GM15510 (cell line): ENCODE results near the gene OR10G2.

ENCODE experiments used
- POLR2A ChIP-seq: IDR thresholded peaks from 3 replicates; pipeline ENCODE4 v1.6.1; 2011; ENCODE audit warnings: borderline replicate concordance; ENCODE audit not compliant: insufficient read length; ENCODE audit errors: extremely low read depth

Gene OR10G2, protein sequence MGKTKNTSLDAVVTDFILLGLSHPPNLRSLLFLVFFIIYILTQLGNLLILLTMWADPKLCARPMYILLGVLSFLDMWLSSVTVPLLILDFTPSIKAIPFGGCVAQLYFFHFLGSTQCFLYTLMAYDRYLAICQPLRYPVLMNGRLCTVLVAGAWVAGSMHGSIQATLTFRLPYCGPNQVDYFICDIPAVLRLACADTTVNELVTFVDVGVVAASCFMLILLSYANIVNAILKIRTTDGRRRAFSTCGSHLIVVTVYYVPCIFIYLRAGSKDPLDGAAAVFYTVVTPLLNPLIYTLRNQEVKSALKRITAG

DNA sequence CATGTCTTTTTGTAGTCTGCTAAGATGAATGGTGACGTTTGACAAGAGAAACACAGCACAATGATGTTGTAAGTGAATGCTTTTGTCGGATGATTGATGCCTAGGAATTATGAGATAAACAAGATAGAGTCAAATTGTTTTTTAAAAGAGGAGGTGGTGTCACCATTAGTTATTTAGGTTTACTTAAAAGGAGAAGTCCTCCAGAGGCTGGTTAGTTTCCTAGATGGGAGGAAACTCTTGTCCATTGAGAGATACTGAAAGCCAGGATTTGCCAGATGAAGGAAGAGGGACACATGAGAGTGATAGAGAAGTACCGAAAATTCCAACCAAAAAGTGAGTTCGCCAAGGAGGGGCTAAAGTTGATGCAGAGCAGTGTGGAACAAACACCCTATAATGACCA lies at the start of gene OR10G2:
TSS of gene OR10G2 (minus strand) at position 101 of the 400 bp plus-strand sequence. CDS start at position 3, 98 bp downstream.
- TF ChIP-seq POLR2A, result no peak

DNA sequence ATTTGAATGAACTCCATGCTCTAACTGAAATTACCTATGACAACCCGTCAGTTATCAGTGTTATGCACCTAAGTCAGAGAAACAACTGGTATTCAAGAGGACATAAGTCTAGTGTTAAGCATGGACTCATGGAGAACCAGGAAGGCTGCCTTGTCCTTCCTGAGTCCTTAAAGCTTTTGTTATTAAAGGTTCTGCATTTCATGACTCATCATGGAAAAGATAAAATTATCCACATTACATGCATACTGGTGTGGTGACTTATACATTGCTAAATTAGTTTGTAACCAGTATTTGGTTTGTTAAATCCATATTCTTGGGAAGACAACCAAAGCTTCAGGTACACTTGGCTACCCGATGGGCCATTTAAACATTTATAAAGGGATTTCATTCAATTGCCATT lies 45.3 kb upstream of the OR10G2 start:
- TF ChIP-seq POLR2A, result no peak

DNA sequence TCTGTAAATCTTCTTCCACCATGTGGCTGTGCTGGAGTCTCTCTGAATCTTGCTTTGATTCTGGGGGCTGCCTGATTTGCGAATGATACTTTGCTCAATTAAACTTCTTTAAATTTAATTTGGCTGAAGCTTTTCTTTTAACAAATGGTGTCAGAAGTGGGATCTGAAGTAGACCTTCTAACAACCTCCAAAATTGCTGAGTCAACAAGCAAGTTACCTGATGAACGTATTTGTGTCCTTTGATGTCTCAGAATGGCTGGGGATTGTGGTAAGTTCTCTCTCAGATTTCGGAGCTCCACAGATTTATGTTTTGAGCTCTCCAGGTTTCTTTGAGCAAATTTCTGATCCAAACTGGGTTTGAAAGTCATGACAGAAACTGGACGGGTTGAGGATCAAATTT lies 40.8 kb upstream of the OR10G2 start:
- no peak for TF ChIP-seq POLR2A

DNA sequence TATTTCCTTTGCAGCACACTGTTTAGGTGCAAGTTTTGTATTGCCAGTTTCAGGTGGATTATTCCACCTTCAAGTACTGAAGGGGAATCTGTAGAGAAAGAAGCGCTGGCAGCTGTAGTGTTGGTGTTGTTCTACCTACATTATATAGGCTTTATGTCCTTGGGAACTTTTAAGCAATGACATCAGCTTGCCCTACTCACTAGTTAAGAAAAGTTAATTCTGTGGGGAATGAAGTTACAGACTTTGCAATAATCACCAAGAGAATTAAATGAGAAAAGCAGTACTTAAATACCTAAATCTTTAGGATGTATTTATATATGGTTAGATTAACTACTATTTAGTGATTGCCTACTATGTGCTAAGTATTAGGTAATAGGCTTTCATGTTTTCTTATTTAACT lies 39.0 kb upstream of the OR10G2 start, which contains the start of gene OR4E1:
TSS of gene OR4E1 (minus strand) at position 101 of the 400 bp plus-strand sequence. CDS start 2,883 bp downstream, outside the sequence.
- TF ChIP-seq POLR2A, result no peak

DNA sequence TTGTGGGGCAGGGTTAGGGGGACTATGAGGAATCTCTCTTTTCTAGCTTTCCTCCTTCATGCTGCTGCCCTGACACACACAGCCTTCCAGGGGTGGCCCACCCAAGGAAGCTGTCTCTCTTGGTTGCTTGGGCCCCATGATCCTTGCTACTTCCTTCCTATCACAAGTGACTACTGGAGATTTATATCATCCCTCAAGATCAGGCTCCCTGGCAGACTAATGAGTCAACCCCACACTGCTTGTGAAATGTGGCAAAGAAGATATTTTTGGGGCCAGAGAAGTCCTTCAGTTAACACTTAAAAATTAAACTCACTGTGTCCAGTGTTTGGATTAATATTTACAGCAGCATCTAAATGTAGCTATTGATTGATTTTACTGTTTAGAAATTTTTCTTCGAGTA lies 37.4 kb upstream of the OR10G2 start:
- no peak for TF ChIP-seq POLR2A

DNA sequence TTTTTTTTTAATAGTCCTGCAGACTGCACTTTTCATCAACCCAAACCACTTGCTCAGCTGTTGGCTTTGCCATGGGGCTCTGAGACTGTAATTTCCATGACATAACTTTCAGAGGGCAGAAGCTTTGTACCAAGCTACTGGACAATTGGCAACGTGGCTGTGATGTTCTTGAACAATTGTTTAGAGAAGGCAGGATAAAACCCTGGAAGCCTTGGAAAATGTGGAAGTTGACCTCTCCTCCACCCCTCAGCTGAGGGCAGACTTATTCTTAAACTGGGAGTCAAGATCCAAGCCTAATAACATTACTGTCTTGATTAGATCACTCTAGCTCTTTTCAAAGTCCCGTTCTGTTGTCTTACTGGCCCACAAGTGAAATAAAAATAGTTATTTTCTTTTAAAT lies 36.6 kb upstream of the OR10G2 start:
- no peak for TF ChIP-seq POLR2A

DNA sequence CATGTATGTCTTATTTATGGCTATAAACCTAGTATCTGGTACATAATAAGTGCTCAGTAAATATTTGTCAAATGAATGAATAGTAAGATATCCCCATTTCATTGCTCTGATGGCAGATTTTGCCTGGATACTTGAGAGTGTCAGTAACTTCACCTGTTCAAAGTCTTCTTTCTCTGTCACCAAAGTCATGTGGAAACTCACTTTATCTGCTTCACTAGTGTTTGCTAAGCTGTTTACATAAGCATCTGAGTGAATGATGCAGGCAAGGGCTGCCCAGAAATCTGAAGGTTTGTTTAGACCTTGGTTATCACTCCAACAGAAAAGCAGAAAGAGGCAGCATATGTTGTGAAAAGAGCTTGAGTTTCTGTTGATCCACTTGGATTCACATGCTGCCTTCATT lies 34.5 kb upstream of the OR10G2 start:
- no peak for TF ChIP-seq POLR2A

DNA sequence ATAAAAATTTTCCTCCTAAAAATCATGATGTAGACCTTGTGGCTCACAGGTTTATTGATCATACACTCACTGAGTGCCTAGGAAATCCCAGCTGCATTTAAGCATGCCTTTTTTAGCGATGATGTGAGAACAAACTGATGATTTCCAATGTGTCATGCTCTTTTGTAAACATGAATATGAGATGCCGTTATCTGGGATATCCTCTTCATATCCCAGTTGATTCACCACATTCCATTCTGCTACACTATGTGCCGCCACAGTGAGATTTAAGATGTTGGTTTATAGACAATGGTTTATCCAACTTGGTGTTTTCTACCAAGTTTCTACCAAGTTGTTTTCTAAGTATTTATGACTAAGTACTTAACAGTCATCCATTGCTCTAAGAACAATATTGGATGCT lies 33.6 kb upstream of the OR10G2 start:
- no peak for TF ChIP-seq POLR2A

DNA sequence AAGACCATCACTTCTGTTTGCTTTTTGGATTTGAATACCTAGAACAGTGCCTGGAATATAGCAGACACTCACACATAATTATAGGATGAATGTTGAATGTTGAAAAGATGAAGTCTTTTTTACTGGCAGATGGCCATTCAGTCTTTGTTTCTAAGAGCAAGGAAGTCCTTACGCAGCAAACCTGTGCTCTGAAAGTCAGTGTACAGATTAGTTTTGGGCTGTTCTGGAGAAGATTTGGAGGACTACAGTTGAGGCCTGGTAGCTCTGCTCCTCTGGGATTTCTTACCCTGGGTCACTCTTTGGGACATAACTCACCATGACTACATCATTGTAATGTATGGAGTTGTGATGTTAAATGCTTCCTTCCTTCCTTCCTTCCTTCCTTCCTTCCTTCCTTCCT lies 22.2 kb upstream of the OR10G2 start:
- TF ChIP-seq POLR2A, result no peak

DNA sequence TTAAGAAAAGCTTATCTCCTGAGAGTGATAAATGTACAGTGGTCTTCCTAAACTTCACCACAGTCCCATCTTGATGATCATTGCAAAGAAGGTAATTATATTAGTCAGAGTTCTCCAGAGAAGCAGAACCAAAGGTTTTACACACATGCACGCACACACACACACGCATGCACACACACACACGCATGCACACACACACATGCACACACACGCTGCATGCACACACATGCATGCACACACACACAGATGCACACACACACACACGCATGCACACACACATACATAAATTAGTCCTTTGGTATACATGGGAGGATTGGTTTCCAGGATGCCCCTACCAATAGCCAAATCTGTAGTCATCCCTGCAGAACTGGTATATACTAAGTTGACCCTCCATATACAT lies 19.5 kb upstream of the OR10G2 start:
- TF ChIP-seq POLR2A, result no peak

DNA sequence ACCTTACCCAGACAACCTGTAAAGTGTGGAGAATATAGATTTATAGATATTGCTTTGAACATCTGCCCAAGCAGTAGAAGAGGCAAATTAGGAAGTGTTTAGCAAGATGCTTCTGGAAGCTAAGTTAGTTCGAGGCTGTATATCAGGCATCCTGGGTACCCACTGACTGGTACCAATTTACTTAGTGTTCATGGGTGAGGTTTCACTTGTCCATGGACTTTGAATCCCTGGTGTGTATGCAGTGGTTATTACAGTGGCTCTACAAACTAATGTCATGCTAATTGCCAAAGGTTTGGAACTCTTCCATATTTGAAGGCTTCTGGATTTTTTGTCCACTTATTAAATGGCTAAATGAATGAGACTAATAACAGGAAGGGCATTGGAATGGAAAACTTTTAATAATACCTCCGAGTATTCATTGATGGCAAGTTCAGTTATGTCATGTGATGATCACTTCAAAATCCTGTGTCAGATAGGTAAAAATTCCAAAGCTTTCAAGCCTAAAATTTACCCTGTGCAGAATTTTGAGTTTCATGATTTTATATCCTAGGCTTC lies 18.7 kb upstream of the OR10G2 start, which contains the start of gene OR4E2:
TSS of gene OR4E2 (plus strand) at position 505 of the 555 bp plus-strand sequence. CDS start 11,248 bp downstream, outside the sequence.
- TF ChIP-seq POLR2A, result no peak

DNA sequence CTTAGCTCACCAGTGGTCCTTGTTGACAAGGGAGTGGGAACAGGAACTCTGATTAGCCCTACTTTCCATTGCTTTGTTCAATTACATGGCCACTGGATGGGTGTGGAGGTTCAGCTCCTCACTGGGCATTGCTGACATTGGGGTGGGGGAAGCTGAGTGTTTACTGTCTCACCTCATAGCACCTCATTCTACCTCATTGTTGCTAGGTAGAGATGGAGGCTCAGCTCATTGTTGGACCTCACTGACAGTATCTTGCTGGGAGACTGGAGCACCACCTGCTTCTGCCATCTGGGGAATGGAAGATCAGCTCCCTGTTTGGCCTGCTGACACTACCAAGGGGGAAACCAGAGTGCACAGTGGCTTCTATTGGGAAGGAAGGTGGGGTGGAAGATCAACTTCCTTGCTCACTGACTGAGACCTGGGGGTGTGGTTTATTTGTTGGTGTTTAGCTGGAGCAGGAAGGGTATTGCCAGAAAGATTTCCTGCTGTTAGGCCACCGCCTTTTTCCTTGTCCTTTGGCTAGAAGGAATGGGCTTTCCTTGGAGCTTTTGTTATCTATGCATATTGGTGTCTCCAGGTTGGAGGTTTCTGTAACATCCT lies 17.6 kb upstream of the OR10G2 start:
- TF ChIP-seq POLR2A, result no peak

DNA sequence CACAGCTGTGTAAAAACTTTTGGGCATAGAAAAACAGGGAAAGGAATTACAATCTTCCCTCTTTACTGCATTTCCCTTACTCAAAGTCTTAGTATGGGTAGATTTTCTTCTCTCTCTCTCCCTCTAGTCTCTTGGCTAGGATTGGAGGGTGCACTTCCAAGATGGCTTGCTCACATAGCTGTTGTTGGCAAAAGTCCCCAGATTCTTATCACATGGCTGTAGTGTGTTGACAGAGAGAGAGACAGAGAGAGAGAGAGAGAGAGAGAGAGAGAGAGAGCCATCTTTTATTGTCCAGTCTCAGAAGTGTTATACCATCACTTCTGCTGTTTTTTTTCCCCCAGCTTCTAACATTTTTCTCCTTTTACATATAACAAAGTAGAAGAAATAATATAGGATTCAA lies 12.6 kb upstream of the OR10G2 start:
- no peak for TF ChIP-seq POLR2A

DNA sequence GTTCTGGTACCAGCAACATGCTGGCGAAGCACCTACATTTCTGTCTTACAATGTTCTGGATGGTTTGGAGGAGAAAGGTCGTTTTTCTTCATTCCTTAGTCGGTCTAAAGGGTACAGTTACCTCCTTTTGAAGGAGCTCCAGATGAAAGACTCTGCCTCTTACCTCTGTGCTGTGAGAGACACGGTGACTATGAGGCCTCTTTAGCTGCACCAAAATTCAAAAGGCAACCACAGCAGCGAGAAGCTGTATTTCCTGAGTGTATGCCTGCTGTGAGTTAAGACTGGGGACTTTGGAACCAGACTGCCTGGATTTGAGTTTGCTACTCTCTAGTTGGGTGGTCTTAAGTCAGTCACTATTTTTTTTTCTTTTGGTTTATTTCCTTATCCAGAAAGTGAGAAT lies 8.7 kb upstream of the OR10G2 start:
- TF ChIP-seq POLR2A, result no peak

DNA sequence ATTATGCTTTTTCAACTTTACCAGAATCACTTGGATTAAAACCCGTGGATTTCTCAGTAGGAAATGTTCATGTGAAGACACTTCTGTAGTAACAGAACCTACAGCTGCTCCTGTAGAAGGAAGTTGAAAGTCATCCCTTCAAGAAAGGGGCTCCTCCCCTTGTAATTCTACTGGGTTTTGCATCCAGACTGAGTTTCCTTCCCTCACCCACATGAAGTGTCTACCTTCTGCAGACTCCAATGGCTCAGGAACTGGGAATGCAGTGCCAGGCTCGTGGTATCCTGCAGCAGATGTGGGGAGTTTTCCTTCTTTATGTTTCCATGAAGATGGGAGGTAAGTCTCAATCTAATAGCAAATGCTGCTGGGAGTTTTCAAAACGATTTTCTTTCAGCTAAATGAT lies 7.9 kb upstream of the OR10G2 start:
- TF ChIP-seq POLR2A, result no peak

DNA sequence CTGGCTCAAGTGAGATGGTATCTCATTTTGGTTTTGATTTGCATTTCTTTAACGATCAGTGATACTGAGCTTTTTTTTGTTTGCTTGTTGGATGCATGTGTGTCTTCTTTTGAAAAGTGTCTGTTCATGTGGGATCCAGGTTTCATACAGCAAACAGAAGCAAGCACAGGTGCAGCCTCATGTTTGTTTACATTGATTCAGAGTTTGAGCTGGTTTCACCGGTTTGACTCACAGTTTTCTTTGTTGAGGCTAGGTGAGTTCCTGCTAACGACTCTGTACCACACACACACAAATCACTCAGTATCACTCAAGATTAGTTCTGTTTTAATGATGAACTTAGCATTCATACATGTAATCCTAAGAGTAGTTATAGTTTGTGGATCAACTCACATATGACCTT lies 3.7 kb downstream of the OR10G2 start:
- TF ChIP-seq POLR2A, result no peak
